SK-N-MC (cell line): ENCODE data around the gene KLHDC7A.

ENCODE experiments used
- DNase-seq: peaks from one replicate; pipeline ENCODE4 v3.0.0-alpha.2; 2011; ENCODE audit warnings: low read depth, low spot score
- H3K27ac ChIP-seq: fragments of 200-600 bp; sonication (generic); 2 replicates; pipeline ENCODE4 v1.5.1; 2016; ENCODE audit warnings: mixed run types
- H3K36me3 ChIP-seq: fragments of 200-600 bp; sonication (generic); 2 replicates; pipeline ENCODE4 v1.6.1; 2017; ENCODE audit warnings: antibody characterized with exemption, low read length, mixed read lengths; ENCODE audit not compliant: insufficient read depth
- H3K4me3 ChIP-seq: fragments of 200-600 bp; sonication (generic); 2 replicates; pipeline ENCODE4 v1.5.1; 2016
- H3K9ac ChIP-seq: fragments of 200-600 bp; sonication (generic); 2 replicates; pipeline ENCODE4 v1.8.0; 2017; ENCODE audit warnings: mixed run types, mixed read lengths; ENCODE audit not compliant: insufficient read length
- H3K9me3 ChIP-seq: fragments of 200-600 bp; sonication (generic); 2 replicates; pipeline ENCODE4 v1.6.1; 2017; ENCODE audit warnings: low read depth, mild to moderate bottlenecking, antibody characterized with exemption, low read length, moderate library complexity, mixed read lengths
- EZH2 ChIP-seq: fragments of 200-600 bp; sonication (generic); IDR thresholded peaks from one replicate; pipeline ENCODE4 v1.6.1; 2017; ENCODE audit warnings: antibody characterized with exemption
- FOXP2 ChIP-seq: optimal IDR thresholded peaks from 2 replicates; pipeline ENCODE3; 2011; ENCODE audit warnings: mild to moderate bottlenecking, moderate library complexity; ENCODE audit not compliant: insufficient read depth; ENCODE audit errors: extremely low read length, control extremely low read depth
- POLR2AphosphoS5 ChIP-seq: IDR thresholded peaks from 2 replicates; pipeline ENCODE4 v1.6.1; 2012; ENCODE audit warnings: mild to moderate bottlenecking, low read depth, low read length, borderline replicate concordance

The KLHDC7A gene

DNA sequence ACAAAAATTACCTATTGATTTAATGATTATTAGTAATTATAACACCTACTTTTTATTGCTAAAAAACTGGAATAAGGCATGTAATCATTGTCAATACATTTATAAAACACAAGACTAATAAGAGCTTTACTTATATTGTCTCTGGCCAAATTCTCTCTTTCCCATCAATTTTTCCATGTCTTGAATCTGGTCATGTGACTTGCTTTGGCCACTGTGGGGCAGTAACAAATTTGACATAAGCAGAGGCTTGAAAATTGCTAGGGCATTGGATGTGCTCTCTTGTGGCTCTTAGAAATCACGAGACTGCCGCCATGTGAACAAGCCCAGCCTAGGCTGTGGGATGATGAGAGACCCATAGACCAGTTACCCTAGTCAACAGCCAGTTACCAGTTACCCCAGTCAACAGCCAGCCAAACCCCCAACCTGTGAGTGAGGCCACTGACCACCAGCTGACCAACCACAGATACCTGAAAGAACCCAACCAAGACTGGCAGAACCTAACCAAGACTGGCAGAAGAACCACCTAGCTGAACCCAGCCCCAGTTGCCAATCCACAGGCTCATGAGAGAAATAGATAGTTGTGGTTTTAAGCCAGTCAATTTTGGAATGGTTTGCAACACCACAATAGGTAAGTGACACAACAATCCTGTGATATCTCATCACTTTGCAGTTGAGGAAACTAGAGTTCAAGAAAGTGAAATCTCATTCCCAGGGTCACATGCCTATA is 8.8 kb downstream of the KLHDC7A start:
- no peak for DNase-seq
- H3K36me3 ChIP-seq: no peaks in the 10 kb centered on the region
- H3K27ac ChIP-seq: no peak overlapping the region
- no peak overlapping the region for H3K9ac ChIP-seq
- H3K4me3 ChIP-seq: no peak overlapping the region
- no peaks in the 10 kb centered on the region; the same call in 1 of the 2 replicates for H3K9me3 ChIP-seq
- TF ChIP-seq POLR2AphosphoS5 (no peak), EZH2 (no peak), FOXP2 (no peak)

DNA sequence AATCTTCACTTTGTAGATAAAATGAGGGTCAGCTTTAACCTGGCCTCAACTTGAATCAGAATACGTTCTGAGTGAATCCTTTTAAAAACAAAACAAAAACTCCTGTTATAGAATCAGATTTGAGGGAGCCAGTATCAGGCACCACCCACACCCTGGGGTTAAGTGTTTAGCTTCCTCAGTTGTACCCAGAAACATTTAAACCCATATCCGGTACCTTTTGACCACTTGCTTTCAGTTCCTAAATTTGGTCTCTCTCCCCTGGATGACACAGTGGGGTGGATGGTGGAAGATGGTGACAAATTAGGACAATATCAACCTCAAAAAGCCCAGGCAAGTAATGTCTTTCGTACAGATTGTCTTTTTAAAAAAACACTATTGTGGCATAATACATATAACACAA is 10.4 kb downstream of the KLHDC7A start:
- H3K9ac ChIP-seq: no peak overlapping the region
- H3K27ac ChIP-seq: no peak overlapping the region
- no peaks in the 10 kb centered on the region for H3K36me3 ChIP-seq
- TF ChIP-seq POLR2AphosphoS5: no peak
- TF ChIP-seq FOXP2: no peak
- no peak for TF ChIP-seq EZH2
- H3K4me3 ChIP-seq: no peak overlapping the region
- H3K9me3 ChIP-seq: no peaks in the 10 kb centered on the region; the same call in 1 of the 2 replicates
- no peak for DNase-seq

DNA sequence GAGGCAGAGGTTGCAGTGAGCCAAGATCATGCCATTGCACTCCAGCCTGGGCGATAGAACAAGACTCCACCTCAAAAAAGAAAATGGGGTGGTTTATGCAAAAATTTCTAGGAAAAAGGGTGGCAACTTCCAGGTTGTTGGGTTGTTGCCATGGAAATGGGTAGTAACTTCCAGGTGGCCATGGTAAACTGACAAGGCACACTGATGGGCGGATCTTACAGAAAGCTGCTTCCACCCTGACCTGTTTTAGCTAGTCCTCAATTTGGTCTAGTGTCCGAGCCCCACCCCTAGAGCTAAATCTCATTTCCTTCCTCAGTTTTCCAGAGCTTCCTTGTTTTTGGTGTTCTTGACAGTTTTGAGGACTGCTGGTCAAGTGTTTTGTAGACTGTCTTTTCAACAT is 13.6 kb downstream of the KLHDC7A start:
- DNase-seq: no peak
- Histone ChIP-seq H3K9ac (no peak overlapping the region), H3K4me3 (no peak overlapping the region), H3K36me3 (no peaks in the 10 kb centered on the region), H3K27ac (no peak overlapping the region), H3K9me3 (no peaks in the 10 kb centered on the region; the same call in 1 of the 2 replicates)
- no peak for TF ChIP-seq POLR2AphosphoS5
- TF ChIP-seq EZH2: no peak
- no peak for TF ChIP-seq FOXP2

DNA sequence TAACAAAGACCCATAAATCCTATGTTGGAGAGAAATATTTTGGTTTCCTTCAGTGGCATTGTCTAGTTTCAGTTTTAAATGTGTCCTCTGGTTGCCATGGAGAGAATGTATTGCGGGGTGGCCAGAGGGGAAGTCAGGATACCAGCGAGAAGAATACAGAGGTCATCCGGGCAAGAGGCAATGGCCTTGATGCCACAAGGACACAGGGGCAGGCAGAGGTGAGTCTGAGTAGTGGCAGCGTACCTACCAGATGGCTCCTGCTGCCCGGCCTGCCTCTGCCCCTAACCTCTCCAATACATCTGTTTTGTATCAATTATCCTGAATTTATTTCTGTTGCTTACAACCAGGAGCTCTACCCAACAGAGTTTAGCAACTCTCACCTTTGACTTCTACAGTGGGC is 14.9 kb downstream of the KLHDC7A start:
- TF ChIP-seq EZH2 (no peak), FOXP2 (no peak), POLR2AphosphoS5 (no peak)
- H3K9ac ChIP-seq: no peak overlapping the region
- no peak for DNase-seq
- no peak overlapping the region for H3K27ac ChIP-seq
- no peak overlapping the region for H3K4me3 ChIP-seq
- H3K36me3 ChIP-seq: no peaks in the 10 kb centered on the region
- H3K9me3 ChIP-seq: no peaks in the 10 kb centered on the region; the same call in 1 of the 2 replicates

DNA sequence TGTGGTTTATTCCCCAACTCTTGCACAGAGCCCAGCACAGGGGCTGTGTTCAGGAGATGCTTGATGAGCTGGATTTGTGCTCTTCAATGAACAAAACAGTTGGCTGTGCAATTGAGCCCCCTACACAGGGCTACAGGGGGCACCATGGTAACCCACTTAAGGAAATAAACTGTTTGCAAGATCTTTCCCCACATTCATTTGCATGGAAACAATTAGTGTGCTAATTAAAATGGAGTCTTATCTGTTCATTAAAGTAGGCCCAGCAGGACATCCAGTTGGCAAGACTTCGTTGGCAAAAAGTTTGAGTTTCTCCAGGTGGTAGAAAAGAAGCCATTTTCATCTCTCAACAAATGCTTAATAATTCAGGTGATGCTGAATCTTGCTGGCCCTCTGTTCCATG is 15.3 kb downstream of the KLHDC7A start:
- TF ChIP-seq EZH2: no peak
- no peak for TF ChIP-seq POLR2AphosphoS5
- TF ChIP-seq FOXP2: no peak
- no peak overlapping the region for H3K9ac ChIP-seq
- no peak for DNase-seq
- H3K4me3 ChIP-seq: no peak overlapping the region
- H3K36me3 ChIP-seq: no peaks in the 10 kb centered on the region
- no peaks in the 10 kb centered on the region for H3K9me3 ChIP-seq
- no peak overlapping the region for H3K27ac ChIP-seq

DNA sequence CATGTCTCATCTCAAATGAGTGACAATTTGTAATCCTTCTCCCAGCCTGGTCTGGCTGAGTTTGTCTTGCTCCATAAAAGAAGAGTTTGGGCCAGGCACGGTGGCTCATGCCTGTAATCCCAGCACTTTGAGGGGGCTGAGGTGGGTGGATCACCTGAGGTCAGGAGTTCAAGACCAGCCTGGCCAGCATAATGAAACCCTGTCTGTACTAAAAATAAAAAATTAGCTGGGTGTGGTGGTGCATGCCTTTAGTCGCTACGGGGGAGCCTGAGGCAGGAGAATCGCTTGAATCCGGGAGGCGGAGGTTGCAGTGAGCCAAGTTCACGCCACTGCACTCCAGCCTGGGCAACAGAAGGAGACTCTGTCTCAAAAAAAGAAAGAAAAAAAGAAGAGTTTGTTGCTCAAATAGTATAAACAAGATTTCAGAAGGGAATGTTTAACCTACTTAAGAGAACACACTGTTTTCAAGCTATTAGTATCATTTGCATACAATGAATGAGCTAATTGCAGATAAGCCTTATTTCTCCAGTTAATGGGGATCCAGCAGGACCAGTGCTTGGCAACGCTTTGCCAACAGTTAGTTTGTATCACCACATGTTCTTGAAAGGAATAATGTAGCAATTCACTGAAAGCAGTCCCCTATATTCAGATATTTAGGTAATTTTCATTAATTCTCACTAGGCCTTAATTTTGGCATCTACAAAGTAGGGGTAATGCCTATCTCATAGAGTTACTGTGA is 15.9 kb downstream of the KLHDC7A start:
- no peak for DNase-seq

DNA sequence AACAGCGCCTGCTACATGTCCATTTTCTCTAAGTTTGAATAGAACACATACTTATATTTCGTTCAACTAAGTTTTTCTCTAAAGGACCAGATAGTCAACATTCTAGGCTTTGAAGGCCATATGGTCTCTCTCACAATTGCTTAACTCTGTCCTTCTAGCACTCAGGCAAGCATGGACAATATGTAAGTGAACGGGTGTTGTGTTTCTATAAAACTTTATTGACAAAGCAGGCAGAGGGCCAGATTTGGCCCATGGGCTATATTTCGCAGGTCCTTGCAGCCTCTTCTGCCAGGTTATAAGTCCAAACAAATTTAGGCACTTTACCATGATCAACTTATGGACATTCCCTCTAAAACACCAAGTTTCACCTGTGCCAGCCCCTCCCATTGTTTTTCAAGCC is 21.1 kb downstream of the KLHDC7A start:
- no peak overlapping the region for H3K27ac ChIP-seq
- DNase-seq: no peak
- no peak overlapping the region for H3K9ac ChIP-seq
- H3K36me3 ChIP-seq: no peaks in the 10 kb centered on the region
- H3K4me3 ChIP-seq: no peak overlapping the region
- no peaks in the 10 kb centered on the region for H3K9me3 ChIP-seq
- no peak for TF ChIP-seq POLR2AphosphoS5
- TF ChIP-seq EZH2: no peak
- TF ChIP-seq FOXP2: no peak

More for the DNA sequence above, 15.9 kb downstream of the KLHDC7A start:
- H3K4me3 ChIP-seq: no peak overlapping the region
- no peaks in the 10 kb centered on the region for H3K9me3 ChIP-seq
- H3K9ac ChIP-seq: no peak overlapping the region
- no peaks in the 10 kb centered on the region for H3K36me3 ChIP-seq
- no peak for TF ChIP-seq FOXP2
- no peak for TF ChIP-seq POLR2AphosphoS5
- TF ChIP-seq EZH2: no peak
- no peak overlapping the region for H3K27ac ChIP-seq

DNA sequence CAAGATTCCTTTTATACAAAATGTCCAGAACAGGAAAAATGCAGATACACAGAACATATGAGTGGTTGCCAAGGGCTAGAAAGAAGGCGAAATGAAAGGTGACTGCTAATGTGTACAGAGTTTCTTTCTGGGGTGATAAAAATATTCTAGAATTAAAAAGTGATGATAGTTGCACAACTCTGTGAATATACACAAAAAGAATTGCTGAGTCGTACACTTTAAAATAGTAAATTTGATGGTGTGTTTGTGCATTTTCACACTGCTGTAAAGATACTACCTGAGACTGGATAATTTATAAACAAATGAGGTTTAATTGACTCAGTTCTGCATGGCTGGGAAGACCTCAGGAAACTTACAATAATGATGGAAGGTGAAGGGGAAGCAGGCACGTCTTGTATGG is 23.9 kb downstream of the KLHDC7A start:
- no peak overlapping the region for H3K27ac ChIP-seq
- H3K9me3 ChIP-seq: no peaks in the 10 kb centered on the region
- no peak for DNase-seq
- H3K9ac ChIP-seq: no peak overlapping the region
- H3K4me3 ChIP-seq: no peak overlapping the region
- H3K36me3 ChIP-seq: no peaks in the 10 kb centered on the region
- TF ChIP-seq FOXP2 (no peak), EZH2 (no peak), POLR2AphosphoS5 (no peak)
